GM08714 (cell line): ENCODE measurements around the gene HSPG2.

Experiments
- H3K4me3 ChIP-seq: fragments of 200-500 bp; sonication (Bioruptor generic); 2 replicates; pipeline ENCODE4 v1.5.1; 2014; ENCODE audit warnings: mild to moderate bottlenecking, low read length, inconsistent platforms
- ZNF274 ChIP-seq: IDR thresholded peaks from 2 replicates; pipeline ENCODE4 v1.6.1; 2012; ENCODE audit warnings: mild to moderate bottlenecking, low read depth, low read length

HSPG2 gene

DNA sequence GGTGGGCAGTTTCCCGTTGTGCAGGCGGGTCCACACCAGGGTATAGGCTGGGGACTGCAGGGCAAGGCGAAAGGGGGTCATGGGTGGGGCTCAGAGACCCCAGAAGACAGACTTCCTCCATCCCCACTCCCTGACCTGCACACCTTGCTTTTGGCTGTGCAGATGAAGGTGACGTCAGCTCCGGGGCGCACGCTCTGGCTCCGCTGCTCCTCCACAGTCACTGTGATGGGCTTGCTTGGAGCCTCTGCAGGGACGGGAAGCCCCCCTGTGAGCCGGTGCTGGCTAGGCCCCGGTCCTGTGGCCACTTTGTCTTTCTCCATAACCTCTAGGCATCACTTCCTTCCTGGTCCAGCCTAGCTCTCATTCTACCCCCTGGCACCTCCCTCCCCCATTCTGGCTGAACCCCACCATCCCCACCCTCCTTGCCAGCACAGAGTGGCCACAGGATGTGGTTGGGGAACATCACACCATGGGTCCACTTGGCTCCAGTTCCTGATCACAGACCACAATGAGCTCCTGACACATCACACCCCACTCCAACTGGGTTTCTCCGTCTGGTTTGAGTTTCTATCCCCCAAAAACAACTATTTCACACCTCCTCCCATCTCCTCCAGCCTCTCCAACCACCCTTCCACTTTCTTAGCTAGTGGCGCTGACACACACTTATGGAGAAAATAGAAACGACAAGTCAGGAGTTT is 79.8 kb downstream of the HSPG2 start:
- H3K4me3 ChIP-seq: no peak overlapping the region
- no peak for TF ChIP-seq ZNF274

DNA sequence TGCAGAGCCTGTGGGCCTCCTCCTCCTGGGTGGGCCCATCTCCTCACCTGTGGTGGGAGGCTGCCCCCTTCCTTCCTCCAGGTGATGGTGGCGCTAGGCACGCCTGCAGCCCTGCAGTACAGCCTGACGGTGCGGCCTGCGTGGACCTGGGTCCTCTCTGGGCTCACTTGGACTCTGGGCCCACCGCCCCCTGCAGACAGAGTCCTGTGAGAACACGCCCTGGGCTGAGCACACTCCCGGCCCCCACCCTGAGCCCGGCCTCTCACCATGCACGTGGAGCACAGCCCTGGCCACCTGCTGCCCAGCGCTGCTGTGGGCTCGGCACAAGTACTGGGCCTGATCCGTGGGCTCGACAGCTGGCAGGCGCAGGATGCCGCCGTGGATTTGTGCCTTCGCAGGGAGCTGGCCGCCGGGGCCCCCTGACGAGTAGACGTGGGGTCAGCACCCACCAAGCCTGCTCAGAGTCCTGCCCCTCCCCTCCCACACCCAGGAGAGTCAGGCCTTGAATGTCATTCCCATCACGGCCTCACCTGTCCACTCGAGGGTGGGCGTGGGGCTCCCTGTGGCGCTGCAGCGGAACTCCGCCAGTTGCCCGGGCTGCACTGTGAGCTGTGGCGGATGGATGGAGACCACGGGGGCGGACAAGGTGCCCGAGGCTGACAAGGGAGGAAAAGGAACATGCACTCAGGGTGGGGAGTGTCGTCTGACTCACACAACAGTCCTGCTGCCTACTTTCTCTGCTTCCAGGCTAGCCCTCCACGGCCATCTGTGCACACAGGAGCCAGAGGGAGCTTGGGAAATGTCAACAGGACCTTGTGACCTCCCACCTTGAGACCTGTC is 81.6 kb downstream of the HSPG2 start:
- no peak for TF ChIP-seq ZNF274
- H3K4me3 ChIP-seq: no peak overlapping the region

DNA sequence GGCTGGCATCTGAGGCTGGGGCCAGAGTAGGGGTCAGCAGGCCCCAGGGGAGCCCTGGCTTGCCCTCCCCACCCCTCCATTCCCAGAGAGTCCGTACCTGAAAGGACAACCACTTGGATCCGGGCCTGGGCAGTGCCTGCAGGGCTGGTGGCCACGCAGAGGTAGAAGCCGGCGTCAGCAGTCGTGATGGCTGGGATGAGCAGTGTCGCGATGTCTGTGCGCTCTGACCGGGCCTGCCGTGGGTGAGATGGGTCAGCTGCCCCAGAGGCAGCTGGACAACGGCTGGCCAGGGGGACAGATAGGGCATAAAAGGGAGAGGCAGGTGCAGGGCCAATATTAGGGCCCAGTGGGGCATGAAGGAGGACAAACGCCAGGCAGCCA is 82.4 kb downstream of the HSPG2 start:
- no peak overlapping the region for H3K4me3 ChIP-seq
- TF ChIP-seq ZNF274: no peak

DNA sequence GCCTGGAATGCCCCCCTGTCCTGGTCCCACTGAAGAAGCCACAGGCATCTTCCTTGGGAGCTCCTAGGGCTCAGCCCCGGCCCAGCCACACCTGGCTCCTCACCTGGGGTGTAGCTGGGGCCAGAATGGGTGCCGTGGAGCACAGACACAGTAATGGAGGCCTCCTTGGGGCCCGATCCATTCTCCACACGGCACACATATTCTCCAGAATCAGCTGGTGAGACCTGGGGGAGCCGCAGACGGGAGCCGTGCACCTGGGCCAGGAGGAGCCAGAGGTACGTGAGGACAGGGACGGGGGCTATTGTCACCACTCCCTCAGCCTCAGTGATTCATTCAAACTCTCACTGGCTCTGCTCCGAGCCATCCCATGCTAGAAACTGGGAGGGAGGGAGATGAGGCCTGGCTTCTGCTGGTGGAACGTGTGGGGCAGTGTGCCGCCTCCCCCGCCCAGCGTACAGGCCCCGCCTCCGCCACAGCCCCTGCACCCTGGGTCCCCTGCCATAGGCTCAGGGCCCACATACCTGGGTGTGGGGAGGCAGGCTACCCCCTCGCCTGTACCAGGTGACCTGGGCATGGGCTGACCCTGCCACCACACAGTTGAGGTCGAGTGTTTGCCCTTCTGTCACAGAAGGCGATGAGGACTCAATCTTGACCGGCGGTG is 82.9 kb downstream of the HSPG2 start:
- no peak overlapping the region for H3K4me3 ChIP-seq
- no peak for TF ChIP-seq ZNF274

DNA sequence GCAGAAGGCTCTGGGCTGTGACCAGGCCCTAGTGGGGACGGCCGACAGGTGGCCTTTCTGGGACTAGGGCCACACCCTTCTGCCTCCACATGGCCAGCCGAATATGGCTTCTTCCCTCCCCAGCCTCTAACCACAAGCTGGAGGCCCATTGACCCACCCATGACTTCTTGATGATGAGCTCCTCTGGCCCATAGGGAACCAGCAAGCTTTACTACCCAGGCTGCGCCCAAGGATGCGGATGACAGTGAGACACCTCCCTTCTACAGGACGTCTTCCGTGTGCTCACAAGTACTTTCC is 84.0 kb downstream of the HSPG2 start:
- no peak overlapping the region for H3K4me3 ChIP-seq
- TF ChIP-seq ZNF274: no peak

DNA sequence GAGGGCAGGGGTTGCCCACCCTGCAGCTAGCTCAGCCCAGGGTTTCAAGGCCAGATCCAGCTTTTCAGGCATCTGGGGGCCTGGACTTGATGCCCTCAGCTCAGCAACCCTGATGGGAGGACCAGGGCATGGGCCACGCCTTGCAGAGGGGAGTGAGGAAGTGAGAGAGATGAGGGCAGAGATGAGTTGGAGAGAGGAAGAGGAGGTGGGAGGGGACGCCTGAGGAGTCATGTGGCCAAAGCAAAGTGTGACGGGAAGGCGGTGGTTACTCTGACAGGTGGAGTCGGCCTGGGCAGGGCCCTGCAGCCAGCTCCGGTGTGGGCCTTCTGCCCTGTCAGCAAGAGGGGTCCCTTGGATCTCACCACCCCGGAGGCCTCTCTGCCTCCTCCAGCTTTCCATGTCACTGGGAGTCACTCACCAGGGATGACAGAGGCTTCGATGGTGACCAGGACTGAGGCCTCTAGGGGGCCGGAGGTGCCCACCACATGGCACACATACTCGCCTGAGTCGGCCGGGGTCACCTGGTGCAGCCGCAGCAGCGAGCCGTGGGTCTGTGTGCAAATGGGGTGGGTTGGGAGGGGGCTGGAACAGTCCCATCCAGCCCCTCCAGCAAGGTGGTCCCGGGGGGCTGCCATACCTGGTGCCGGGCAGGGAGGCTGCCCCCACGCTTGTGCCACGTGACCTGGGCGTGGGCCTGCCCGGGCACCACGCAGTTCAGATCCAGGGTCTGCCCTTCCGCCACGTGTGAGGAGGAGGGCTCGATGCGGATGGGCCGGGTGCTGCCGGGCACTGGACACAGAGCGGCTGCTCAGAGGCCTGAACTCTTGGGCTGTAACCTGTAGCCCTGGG is 84.6 kb downstream of the HSPG2 start:
- no peak for TF ChIP-seq ZNF274

DNA sequence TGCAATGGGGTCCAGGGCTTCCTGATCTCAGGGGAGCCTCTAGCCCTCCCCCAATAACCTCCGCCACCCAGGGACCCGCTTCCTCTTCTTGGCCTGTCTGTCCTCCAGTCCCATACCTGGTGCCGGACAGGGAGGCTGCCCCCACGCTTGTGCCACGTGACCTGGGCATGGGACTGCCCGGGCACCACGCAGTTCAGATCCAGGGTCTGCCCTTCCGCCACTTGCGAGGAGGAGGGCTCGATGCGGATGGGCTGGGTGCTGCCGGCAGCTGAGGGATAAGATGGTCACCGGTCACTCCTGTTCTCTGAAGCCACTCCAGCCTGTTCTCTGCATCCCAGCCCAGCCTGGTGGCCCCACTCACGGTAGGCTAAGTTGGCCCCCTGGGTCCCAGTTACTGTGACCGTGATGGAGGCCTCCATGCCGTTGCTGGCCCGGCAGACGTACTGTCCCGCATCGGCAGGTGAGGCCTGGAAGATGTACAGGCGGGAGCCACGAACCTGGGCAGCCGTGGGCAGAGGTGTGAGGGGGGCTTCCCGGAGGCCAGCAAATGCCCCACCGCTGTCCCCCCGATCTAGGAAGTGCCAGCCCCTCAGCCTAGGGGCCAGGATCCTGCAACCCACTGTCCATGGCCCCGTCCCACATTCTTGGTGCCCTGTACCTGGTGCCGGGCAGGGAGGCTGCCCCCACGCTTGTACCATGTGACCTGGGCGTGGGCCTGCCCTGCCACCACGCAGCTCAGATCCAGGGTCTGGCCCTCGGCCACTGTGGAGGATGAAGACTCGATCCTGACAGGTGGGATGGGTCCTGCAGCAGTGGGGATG is 85.5 kb downstream of the HSPG2 start:
- H3K4me3 ChIP-seq: no peak overlapping the region
- TF ChIP-seq ZNF274: no peak

More for the DNA sequence above, 84.6 kb downstream of the HSPG2 start:
- no peak overlapping the region for H3K4me3 ChIP-seq

DNA sequence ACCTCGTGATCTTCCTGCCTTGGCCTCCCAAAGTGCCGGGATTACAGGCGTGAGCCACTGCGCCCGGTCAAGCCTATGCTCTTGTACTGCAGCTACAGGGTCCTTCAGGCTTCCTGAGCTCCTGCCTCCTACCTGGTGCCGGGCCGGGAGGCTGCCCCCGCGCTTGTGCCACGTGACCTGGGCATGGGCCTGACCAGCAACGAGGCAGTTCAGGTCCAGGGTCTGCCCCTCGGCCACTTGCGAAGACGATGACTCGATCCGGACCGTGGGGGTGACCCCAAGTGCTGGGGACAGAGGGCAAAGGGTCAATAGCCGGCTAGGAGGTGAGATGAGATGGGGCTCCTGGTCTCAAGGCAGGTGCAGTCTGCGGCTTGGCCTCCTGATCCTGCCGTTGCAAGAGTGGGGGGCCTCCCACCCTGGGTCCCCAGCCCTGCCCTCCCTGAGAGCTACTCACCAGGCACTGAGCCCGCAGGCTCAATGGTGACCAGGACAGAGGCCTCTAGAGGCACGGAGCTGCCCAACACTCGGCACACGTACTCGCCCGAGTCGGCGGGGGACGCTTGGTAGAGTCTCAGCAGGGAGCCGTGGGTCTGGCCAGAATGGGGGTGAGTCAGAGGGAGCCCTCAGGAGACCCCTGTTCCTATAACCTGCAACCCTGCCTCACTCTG is 87.1 kb downstream of the HSPG2 start:
- no peak overlapping the region for H3K4me3 ChIP-seq
- TF ChIP-seq ZNF274: no peak

DNA sequence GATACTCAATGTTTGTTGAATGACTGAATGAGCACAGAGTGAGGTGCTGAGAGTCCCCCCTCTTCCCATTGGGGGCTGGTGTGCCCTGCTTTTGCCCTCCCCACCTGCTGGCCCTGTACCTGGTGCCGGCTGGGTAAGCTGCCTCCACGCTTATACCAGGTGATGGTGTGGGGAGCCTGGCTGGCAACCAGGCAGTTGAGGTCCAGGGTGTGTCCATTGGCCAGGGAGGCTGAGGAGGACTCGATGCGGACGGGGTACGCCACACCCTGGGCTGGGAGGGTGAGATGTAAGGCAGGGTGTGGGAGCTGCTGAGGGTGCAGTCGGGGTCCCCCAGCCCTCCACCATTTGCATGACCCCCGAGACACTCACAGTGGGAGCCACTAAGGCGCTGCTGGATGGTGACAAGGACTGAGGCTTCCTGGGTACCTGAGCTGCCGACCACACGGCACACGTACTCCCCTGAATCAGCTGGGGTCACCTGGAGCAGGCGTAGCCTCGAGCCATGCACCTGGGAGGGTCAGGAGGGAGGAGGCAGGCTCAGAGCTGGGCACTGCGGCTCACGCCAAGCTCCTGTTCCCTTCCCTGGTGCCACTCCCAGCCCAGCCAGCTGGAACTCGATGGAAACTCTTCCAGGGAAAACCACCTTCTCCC is 88.5 kb downstream of the HSPG2 start:
- TF ChIP-seq ZNF274: no peak

DNA sequence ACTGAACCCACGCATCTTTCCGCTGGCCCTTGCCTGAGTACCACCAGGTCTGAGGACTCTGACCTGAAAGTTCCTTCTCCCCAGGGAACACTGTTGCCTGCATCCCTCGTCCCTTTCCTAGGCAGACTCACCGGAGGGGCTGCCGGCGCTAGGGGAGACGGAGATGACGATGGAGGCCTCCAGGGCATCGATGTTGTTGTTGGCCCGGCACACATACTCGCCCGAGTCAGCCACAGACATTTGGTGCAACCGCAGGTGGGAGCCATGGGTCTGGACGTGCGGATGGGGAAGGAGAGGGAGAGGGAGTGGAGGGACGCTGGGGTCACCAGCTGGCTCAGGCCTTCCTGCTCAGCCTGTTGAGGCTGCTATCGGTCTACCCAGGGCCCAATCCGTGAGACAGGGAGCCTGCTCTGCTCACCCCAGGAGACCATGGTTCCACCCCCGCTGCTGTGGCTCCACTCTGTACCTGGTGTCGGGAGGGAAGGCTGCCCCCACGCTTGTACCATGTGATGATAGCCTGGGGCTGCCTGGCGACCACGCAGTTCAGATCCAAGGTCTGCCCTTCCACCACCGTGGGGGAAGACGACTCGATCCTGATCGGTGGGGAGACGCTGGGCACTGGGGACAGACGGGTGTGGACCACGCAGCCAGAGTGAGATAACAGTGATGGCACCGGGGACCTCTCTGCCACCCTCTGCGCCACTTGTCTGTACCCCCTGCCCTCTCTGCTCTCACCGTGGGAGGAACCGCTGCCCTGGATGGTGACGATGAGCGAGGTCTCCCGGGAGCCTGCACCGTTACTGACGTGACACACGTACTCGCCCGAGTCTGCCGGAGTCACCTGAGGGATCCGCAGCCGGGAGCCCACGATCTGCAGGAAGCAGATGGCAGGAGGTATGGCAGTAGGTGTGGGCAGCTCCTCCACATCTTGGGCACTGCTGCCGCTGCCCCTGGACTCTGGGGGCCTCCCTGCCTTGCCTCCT is 89.6 kb downstream of the HSPG2 start:
- H3K4me3 ChIP-seq: no peak overlapping the region
- TF ChIP-seq ZNF274: no peak

More for the DNA sequence above, 88.5 kb downstream of the HSPG2 start:
- no peak overlapping the region for H3K4me3 ChIP-seq
